Germinal center (tissue), 1 donor: Measurements from ENCODE around the gene LCE3E.
"Not testable (repeated sequence)": the region's sequence is repeated elsewhere in the genome, so short reads cannot be mapped to it uniquely, and the experiment has no call there.

ENCODE experiments used
- DNase-seq: peaks from one replicate; pipeline ENCODE4 v3.0.0; 2012; ENCODE audit warnings: mixed read lengths, low spot score

The LCE3E gene

GRCh38 chr1:152566681-152567080 is at the start of gene LCE3E:
Gene LCE3E, minus strand, starts transcription at chr1:152566780. Its CDS starts 572 bp downstream, at chr1:152566208.
- no peak for DNase-seq

GRCh38 chr1:152613511-152613910 is 46.9 kb upstream of the LCE3E start, which contains the start of gene LCE3B:
Gene LCE3B, plus strand, starts transcription at chr1:152613811. Its CDS starts 0 bp downstream, at chr1:152613811.
- DNase-seq, result no peak

GRCh38 chr1:152599934-152600333 is 33.4 kb upstream of the LCE3E start, which contains the start of gene LCE3C:
Gene LCE3C, plus strand, starts transcription at chr1:152600234. Its CDS starts 498 bp downstream, at chr1:152600732.
- no peak for DNase-seq

GRCh38 chr1:152596986-152597385 is 30.4 kb upstream of the LCE3E start:
- DNase-seq, result no peak

GRCh38 chr1:152585586-152585985 is 19.0 kb upstream of the LCE3E start:
- no peak for DNase-seq

- no peak for DNase-seq
Observed at GRCh38 chr1:152582647-152583046, 16.1 kb upstream of the LCE3E start.

- DNase-seq, result no peak
Observed at GRCh38 chr1:152580433-152580832, 13.9 kb upstream of the LCE3E start, which contains the start of gene LCE3D. Gene LCE3D, minus strand, starts transcription at chr1:152580516. Its CDS starts 580 bp downstream, at chr1:152579936.

- not testable (repeated sequence) for DNase-seq
Observed at GRCh38 chr1:152579526-152579925, 12.9 kb upstream of the LCE3E start.

- DNase-seq, result no peak
Observed at GRCh38 chr1:152577168-152577567, 10.6 kb upstream of the LCE3E start.

- no peak for DNase-seq
Observed at GRCh38 chr1:152565535-152566215, 905 bp downstream of the LCE3E start.

GRCh38 chr1:152565115-152565514 is 1.5 kb downstream of the LCE3E start:
- DNase-seq, result no peak

GRCh38 chr1:152548358-152548757 is 18.2 kb downstream of the LCE3E start:
- not testable (repeated sequence) for DNase-seq

- no peak for DNase-seq
Observed at GRCh38 chr1:152546704-152547103, 19.9 kb downstream of the LCE3E start.

- DNase-seq, result peak; percentile 10
Observed at GRCh38 chr1:152543820-152544219, 22.8 kb downstream of the LCE3E start.

- no peak for DNase-seq
Observed at GRCh38 chr1:152539901-152540300, 26.7 kb downstream of the LCE3E start.

GRCh38 chr1:152537496-152537895 is 29.1 kb downstream of the LCE3E start:
- no peak for DNase-seq

- DNase-seq, result no peak
Observed at GRCh38 chr1:152535774-152536173, 30.8 kb downstream of the LCE3E start.

GRCh38 chr1:152533327-152533938 is 33.1 kb downstream of the LCE3E start:
- DNase-seq, result no peak

- DNase-seq, result no peak
Observed at GRCh38 chr1:152525080-152525641, 41.4 kb downstream of the LCE3E start.

- no peak for DNase-seq
Observed at GRCh38 chr1:152520561-152521090, 46.0 kb downstream of the LCE3E start.

GRCh38 chr1:152519851-152520250 is 46.7 kb downstream of the LCE3E start:
- no peak for DNase-seq

GRCh38 chr1:152517237-152517811 is 49.3 kb downstream of the LCE3E start:
- no peak for DNase-seq
